ENCODE measurements around the gene UGT1A5. TPM values are rescaled to one million over a fixed set of nuclear protein-coding genes. Genes with fewer than 3 reads are reported as not detected.
A peak's percentile ranks its signal among the peaks of the same experiment; 100 is the strongest.
"Not testable (repeated sequence)": the region's sequence is repeated elsewhere in the genome, so short reads cannot be mapped to it uniquely, and the experiment has no call there.

Gene UGT1A5
- total and polyA plus RNA-seq, 4 donors = not detected

DNA sequence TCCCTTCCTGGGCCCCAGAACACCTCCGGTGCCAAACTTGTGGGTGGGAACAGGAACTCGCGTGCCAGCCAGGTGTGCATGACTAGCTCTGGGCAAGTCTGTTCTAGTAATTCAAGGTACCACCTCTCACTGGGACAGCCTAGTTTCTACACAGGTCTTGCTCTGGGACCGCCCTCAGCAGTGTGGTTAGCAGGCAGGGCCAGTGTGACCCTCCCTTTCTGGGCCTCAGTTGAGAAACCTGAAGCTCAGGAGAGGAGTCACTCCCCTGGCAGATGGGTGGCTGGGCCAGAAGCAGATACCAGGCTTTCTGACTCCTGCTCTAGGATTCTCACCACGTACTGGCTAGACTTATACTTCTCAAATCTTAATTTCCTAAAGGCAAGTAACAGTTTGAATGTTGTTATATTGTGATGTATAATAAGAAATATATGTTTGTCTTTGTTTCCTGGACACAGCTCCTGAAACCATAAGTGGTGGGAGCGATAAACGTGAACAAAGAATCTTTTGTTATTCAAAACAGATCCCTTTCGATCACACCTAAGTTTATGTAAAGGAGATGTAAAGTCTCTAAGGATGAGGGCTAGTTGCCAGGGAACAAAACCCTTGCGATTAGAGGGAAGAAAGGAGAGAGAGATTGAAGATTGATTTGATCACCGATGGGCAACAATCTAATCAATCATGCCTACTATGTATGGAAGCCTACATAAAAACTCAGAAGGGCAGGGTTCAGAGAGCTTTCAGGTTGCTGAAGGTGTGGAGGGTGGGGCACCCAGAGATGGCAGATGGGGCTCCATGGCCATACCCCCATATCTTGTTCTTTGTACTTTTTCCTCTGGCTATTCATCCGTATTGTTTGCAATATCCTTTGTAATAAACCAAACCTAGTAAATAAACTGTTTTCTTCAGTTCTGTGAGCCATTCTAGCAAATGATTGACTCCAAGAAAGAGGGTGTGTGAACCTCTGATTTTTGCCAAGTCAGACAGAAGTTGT, 21.0 kb upstream of the UGT1A5 start:
- H3K4me1 ChIP-seq (ENCODE audit: control insufficient read depth, insufficient read depth, low read length) = no peaks in the 10 kb centered on the region
- H3K4me3 ChIP-seq (ENCODE audit: low read depth, low read length) = no peak overlapping the region
- H3K27me3 ChIP-seq (ENCODE audit: control insufficient read depth, insufficient read depth, low read length) = no peaks in the 10 kb centered on the region
- no peaks in the 10 kb centered on the region for H3K9me3 ChIP-seq (ENCODE audit: control insufficient read depth, insufficient read depth, low read length)
- DNase-seq (ENCODE audit: low read depth in 4 of 6, low spot score in 6 of 6) = no peak
- H3K36me3 ChIP-seq (ENCODE audit: control insufficient read depth, insufficient read depth, low read length) = no peaks in the 10 kb centered on the region
- WGBS (ENCODE audit: insufficient coverage) = 85% methylated on average over 5 of the region's 11 CpGs
- H3K27ac ChIP-seq (ENCODE audit: low read depth, low read length) = no peak overlapping the region

DNA sequence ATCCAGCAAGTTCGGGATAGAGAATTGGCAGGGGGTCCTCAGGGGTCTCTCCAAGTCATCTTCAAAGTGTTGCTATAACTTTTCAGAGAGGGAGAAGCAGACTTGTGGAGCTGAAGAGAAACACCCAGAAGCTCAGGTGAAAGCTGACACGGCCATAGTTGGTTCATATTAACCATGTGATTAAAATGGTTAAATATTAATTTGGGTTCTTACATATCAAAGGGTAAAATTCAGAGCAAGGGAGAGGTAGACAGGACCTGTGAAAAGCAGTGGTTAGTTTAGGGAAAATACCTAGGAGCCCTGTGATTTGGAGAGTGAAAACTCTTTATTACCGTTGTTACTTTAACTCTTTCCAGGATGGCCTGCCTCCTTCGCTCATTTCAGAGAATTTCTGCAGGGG, 20.1 kb upstream of the UGT1A5 start, which contains the start of gene UGT1A6:
TSS of gene UGT1A6 (plus strand) at position 243 of the 400 bp plus-strand sequence. CDS start at position 358, 115 bp downstream.
- no peak within 1 kb of the TSS for H3K4me3 ChIP-seq (ENCODE audit: low read depth, low read length)
- no peaks in the 10 kb centered on the region for H3K27me3 ChIP-seq (ENCODE audit: control insufficient read depth, insufficient read depth, low read length)
- H3K27ac ChIP-seq (ENCODE audit: low read depth, low read length) = no peak within 1 kb of the TSS
- DNase-seq (ENCODE audit: low read depth in 4 of 6, low spot score in 6 of 6) = no peak
- 88% methylated on average over 3 of the region's 4 CpGs for WGBS (ENCODE audit: insufficient coverage)
- no peaks in the 10 kb centered on the region for H3K4me1 ChIP-seq (ENCODE audit: control insufficient read depth, insufficient read depth, low read length)
- H3K36me3 ChIP-seq (ENCODE audit: control insufficient read depth, insufficient read depth, low read length) = no peaks in the 10 kb centered on the region
- no peaks in the 10 kb centered on the region for H3K9me3 ChIP-seq (ENCODE audit: control insufficient read depth, insufficient read depth, low read length)

GRCh38 chr2:233693963-233694362, 18.7 kb upstream of the UGT1A5 start:
- WGBS (ENCODE audit: insufficient coverage) = 60% methylated on average over 3 of the region's 6 CpGs
- no peaks in the 10 kb centered on the region for H3K9me3 ChIP-seq (ENCODE audit: control insufficient read depth, insufficient read depth, low read length)
- H3K27ac ChIP-seq (ENCODE audit: low read depth, low read length) = no peak overlapping the region
- H3K4me3 ChIP-seq (ENCODE audit: low read depth, low read length) = no peak overlapping the region
- no peaks in the 10 kb centered on the region for H3K27me3 ChIP-seq (ENCODE audit: control insufficient read depth, insufficient read depth, low read length)
- no peak for DNase-seq (ENCODE audit: low read depth in 4 of 6, low spot score in 6 of 6)
- H3K4me1 ChIP-seq (ENCODE audit: control insufficient read depth, insufficient read depth, low read length) = no peaks in the 10 kb centered on the region
- H3K36me3 ChIP-seq (ENCODE audit: control insufficient read depth, insufficient read depth, low read length) = no peaks in the 10 kb centered on the region

DNA sequence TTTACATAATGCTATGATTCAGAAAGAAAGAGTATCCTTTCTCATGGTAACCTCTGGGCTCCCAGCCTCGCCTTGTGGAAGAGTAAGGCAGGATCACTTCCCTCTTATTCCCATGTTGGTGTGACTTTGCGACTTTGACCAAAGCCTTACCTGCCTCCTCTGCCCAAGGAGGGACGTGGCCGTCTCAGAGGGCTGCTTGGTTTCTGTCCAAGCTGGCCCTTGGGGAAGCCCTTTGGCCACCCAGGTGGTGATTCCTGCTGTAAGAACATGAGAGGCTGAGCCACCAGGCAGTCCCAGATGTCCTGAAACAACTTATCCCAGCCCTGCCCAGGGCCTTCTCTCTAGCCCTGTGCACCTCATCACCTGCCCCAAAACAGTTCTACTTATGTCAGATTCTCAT, 14.0 kb upstream of the UGT1A5 start:
- no peak for DNase-seq (ENCODE audit: low read depth in 4 of 6, low spot score in 6 of 6)
- no peaks in the 10 kb centered on the region for H3K9me3 ChIP-seq (ENCODE audit: control insufficient read depth, insufficient read depth, low read length)
- H3K36me3 ChIP-seq (ENCODE audit: control insufficient read depth, insufficient read depth, low read length) = no peaks in the 10 kb centered on the region
- no peaks in the 10 kb centered on the region for H3K27me3 ChIP-seq (ENCODE audit: control insufficient read depth, insufficient read depth, low read length)
- 92% methylated on average over 4 of the region's 4 CpGs for WGBS (ENCODE audit: insufficient coverage)
- no peak overlapping the region for H3K4me3 ChIP-seq (ENCODE audit: low read depth, low read length)
- no peaks in the 10 kb centered on the region for H3K4me1 ChIP-seq (ENCODE audit: control insufficient read depth, insufficient read depth, low read length)
- no peak overlapping the region for H3K27ac ChIP-seq (ENCODE audit: low read depth, low read length)

DNA sequence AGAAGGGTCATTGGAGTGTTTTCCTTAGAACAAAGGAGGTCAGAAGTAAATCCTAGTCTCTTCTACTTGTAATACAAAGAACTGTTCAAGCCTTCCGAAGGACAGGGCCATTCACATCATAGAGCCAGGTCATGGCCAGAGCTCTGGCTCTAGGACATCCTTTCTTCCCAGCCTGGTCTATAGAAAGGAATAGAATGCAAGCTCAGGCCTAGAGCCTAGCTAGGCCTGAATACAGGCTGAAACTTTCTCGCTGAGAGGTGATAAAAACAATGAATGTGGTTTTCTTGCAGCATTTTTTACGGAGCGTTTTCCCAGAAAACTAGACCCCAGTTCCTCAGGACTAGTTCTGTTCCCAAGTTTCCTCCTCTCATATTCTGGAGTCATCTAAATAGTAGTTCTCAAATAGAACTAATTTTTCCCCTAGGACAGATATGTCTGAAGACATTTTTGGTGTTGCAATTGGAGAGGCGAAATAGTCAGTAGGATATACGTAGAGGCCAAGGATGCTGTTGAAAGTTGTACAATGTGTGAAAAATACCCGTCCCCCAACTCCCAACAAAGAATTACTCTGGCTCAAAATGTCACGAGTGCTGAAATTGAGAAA, 13.2 kb upstream of the UGT1A5 start:
- no peak overlapping the region for H3K4me3 ChIP-seq (ENCODE audit: low read depth, low read length)
- DNase-seq (ENCODE audit: low read depth in 4 of 6, low spot score in 6 of 6) = no peak
- no CpG with 5 or more reads among the region's 8 CpGs for WGBS (ENCODE audit: insufficient coverage)
- no peaks in the 10 kb centered on the region for H3K9me3 ChIP-seq (ENCODE audit: control insufficient read depth, insufficient read depth, low read length)
- H3K4me1 ChIP-seq (ENCODE audit: control insufficient read depth, insufficient read depth, low read length) = no peaks in the 10 kb centered on the region
- no peak overlapping the region for H3K27ac ChIP-seq (ENCODE audit: low read depth, low read length)
- no peaks in the 10 kb centered on the region for H3K27me3 ChIP-seq (ENCODE audit: control insufficient read depth, insufficient read depth, low read length)
- H3K36me3 ChIP-seq (ENCODE audit: control insufficient read depth, insufficient read depth, low read length) = no peaks in the 10 kb centered on the region

DNA sequence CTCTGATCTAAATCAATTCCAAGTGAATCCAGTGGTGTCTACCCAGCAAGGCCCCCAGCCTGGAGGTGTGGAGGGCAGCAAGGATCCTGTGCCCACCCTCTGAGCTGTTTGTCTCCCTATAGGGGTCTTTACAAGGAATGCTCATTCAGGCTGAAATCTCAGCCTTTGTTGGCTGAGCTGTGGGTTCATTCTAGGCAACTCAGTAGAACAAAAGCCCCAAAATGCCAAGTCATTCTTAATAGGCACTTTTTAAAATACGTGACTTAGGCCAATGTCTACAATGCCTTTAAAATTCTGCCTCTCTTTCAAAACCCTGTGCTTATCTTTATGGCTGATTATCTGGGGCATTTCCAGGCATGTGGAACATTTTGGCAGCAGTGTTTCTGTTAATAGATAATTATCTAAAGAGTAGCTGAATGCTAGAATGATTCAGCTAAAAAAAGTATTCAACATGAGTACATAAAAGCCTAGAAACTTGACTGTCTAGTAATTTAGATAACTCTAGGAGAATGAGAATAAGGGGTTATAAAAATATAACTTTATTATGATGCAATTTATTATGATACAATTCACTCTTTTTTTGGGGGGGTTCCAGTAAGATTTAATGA, 12.6 kb upstream of the UGT1A5 start:
- no peaks in the 10 kb centered on the region for H3K36me3 ChIP-seq (ENCODE audit: control insufficient read depth, insufficient read depth, low read length)
- H3K4me3 ChIP-seq (ENCODE audit: low read depth, low read length) = no peak overlapping the region
- no peaks in the 10 kb centered on the region for H3K4me1 ChIP-seq (ENCODE audit: control insufficient read depth, insufficient read depth, low read length)
- no peaks in the 10 kb centered on the region for H3K27me3 ChIP-seq (ENCODE audit: control insufficient read depth, insufficient read depth, low read length)
- H3K27ac ChIP-seq (ENCODE audit: low read depth, low read length) = no peak overlapping the region
- no peaks in the 10 kb centered on the region for H3K9me3 ChIP-seq (ENCODE audit: control insufficient read depth, insufficient read depth, low read length)
- DNase-seq (ENCODE audit: low read depth in 4 of 6, low spot score in 6 of 6) = peak in 2 of 6 donors; percentile 4 to 35
- no CpG with 5 or more reads among the region's 1 CpG for WGBS (ENCODE audit: insufficient coverage)

DNA sequence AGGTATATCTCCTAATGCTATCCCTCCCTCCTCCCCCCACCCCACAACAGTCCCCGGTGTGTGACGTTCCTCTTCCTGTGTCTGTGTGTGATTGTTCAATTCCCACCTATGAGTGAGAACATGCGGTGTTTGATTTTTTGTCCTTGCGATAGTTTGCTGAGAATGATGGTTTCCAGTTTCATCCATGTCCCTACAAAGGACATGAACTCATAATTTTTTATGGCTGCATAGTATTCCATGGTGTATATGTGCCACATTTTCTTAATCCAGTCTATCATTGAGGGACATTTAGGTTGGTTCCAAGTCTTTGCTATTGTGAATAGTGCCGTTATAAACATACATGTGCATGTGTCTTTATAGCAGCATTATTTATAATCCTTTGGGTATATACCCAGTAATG, 11.9 kb upstream of the UGT1A5 start:
- not testable (repeated sequence) for H3K9me3 ChIP-seq (ENCODE audit: control insufficient read depth, insufficient read depth, low read length); H3K27ac ChIP-seq (ENCODE audit: low read depth, low read length); H3K4me1 ChIP-seq (ENCODE audit: control insufficient read depth, insufficient read depth, low read length); H3K36me3 ChIP-seq (ENCODE audit: control insufficient read depth, insufficient read depth, low read length); H3K27me3 ChIP-seq (ENCODE audit: control insufficient read depth, insufficient read depth, low read length); H3K4me3 ChIP-seq (ENCODE audit: low read depth, low read length); DNase-seq (ENCODE audit: low read depth in 4 of 6, low spot score in 6 of 6)
- no CpG with 5 or more reads among the region's 5 CpGs for WGBS (ENCODE audit: insufficient coverage)

DNA sequence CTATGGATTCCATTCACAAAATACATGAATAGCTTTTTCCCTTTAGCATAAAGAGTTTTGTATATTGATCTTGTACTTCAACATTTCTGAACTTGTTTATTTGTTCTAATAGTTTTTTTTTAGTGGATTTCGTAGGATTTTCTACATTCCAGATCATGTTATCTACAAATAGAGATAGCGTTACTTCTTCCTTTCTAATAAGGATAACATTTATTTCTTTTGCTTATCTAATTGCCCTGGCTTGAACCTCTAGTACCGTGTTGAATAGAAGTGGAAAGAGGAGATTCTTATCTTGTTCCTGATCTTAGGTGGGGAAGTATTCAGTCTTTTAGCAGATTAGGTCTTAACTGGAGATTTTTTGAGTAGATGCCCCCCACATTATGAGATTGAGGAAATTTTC, 10.5 kb upstream of the UGT1A5 start:
- Histone ChIP-seq H3K27ac (ENCODE audit: low read depth, low read length) (no peak overlapping the region), H3K36me3 (ENCODE audit: control insufficient read depth, insufficient read depth, low read length) (no peaks in the 10 kb centered on the region), H3K4me1 (ENCODE audit: control insufficient read depth, insufficient read depth, low read length) (no peaks in the 10 kb centered on the region), H3K4me3 (ENCODE audit: low read depth, low read length) (no peak overlapping the region), H3K9me3 (ENCODE audit: control insufficient read depth, insufficient read depth, low read length) (no peaks in the 10 kb centered on the region), H3K27me3 (ENCODE audit: control insufficient read depth, insufficient read depth, low read length) (no peaks in the 10 kb centered on the region)
- no CpG with 5 or more reads among the region's 3 CpGs for WGBS (ENCODE audit: insufficient coverage)
- DNase-seq (ENCODE audit: low read depth in 4 of 6, low spot score in 6 of 6) = no peak

DNA sequence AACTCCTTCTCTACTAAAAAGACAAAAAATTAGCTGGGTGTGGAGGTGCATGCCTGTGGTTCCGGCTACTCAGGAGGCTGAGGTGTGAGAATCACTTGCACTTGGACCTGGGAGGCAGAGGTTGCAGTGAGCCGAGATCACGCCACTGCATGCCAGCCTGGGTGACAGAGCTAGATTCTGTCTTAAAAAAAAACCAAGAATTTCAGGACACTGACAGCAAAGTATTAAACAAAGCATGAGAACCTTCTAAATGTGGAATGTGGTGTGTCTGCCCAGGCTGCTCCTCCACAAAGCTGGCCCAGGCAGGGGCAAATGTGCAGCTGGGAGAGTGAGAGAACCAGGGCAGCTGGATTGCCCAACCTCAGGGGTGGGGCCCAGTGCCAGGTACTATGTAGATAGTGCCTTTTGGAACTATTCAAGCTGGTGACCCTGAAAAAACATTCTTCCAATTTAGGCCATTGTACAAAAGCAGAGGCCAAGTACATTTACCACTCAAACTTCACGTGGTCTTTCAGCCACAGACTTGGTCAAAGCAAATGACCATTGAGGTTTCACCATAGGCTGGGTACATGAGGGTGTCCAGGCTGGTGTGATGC, 6.7 kb upstream of the UGT1A5 start:
- WGBS (ENCODE audit: insufficient coverage) = 67% methylated on average over 3 of the region's 4 CpGs
- no peak overlapping the region for H3K27ac ChIP-seq (ENCODE audit: low read depth, low read length)
- no peaks in the 10 kb centered on the region for H3K9me3 ChIP-seq (ENCODE audit: control insufficient read depth, insufficient read depth, low read length)
- no peak overlapping the region for H3K4me3 ChIP-seq (ENCODE audit: low read depth, low read length)
- H3K27me3 ChIP-seq (ENCODE audit: control insufficient read depth, insufficient read depth, low read length) = no peaks in the 10 kb centered on the region
- H3K4me1 ChIP-seq (ENCODE audit: control insufficient read depth, insufficient read depth, low read length) = no peaks in the 10 kb centered on the region
- DNase-seq (ENCODE audit: low read depth in 4 of 6, low spot score in 6 of 6) = no peak
- H3K36me3 ChIP-seq (ENCODE audit: control insufficient read depth, insufficient read depth, low read length) = no peaks in the 10 kb centered on the region
